ENCODE measurements around the gene PRCP.

Gene PRCP

GRCh38 chr11:82823647-82824619, 76.3 kb downstream of the PRCP start:
- DNase-seq, result no peak

- DNase-seq, result no peak
These were observed 81.7 kb downstream of the PRCP start for GRCh38 chr11:82818409-82819043.

- DNase-seq, result no peak
These were observed 84.8 kb downstream of the PRCP start for GRCh38 chr11:82815406-82815805.

- DNase-seq, result no peak
These were observed 85.9 kb downstream of the PRCP start for GRCh38 chr11:82814379-82814778.

- DNase-seq, result no peak
These were observed 88.9 kb downstream of the PRCP start for GRCh38 chr11:82811369-82811768.

GRCh38 chr11:82810738-82811137, 89.5 kb downstream of the PRCP start:
- no peak for DNase-seq

- no peak for DNase-seq
These were observed 89.9 kb downstream of the PRCP start for GRCh38 chr11:82810326-82810725.

- DNase-seq, result no peak
These were observed 92.6 kb downstream of the PRCP start for GRCh38 chr11:82807646-82808045.

GRCh38 chr11:82802710-82803109, 97.5 kb downstream of the PRCP start:
- DNase-seq, result no peak

- DNase-seq, result no peak
These were observed 103.0 kb downstream of the PRCP start for GRCh38 chr11:82796998-82797961.

GRCh38 chr11:82794490-82794889, 105.7 kb downstream of the PRCP start:
- DNase-seq, result no peak

- DNase-seq, result no peak
These were observed 107.2 kb downstream of the PRCP start for GRCh38 chr11:82792822-82793569.

GRCh38 chr11:82792319-82792718, 107.9 kb downstream of the PRCP start:
- DNase-seq, result no peak

- no peak for DNase-seq
These were observed 108.5 kb downstream of the PRCP start for GRCh38 chr11:82791779-82792178.

- no peak for DNase-seq
These were observed 109.3 kb downstream of the PRCP start for GRCh38 chr11:82790723-82791484.

- no peak for DNase-seq
These were observed 112.2 kb downstream of the PRCP start for GRCh38 chr11:82787981-82788380.

GRCh38 chr11:82786836-82787235, 113.4 kb downstream of the PRCP start:
- no peak for DNase-seq

GRCh38 chr11:82786001-82786400, 114.2 kb downstream of the PRCP start:
- no peak for DNase-seq

- no peak for DNase-seq
These were observed 117.3 kb downstream of the PRCP start for GRCh38 chr11:82782825-82783374.

- no peak for DNase-seq
These were observed 121.5 kb downstream of the PRCP start for GRCh38 chr11:82778776-82779175.

- DNase-seq, result no peak
These were observed 123.9 kb downstream of the PRCP start for GRCh38 chr11:82776377-82776776.
